GM10248 (cell line): ENCODE results near the gene PLXNA2.

Experiments used
- CTCF ChIA-PET: fragments of 300-600 bp; sonication (Branson Sonifier 250); formaldehyde crosslinking; extraction: SDS; loops from one replicate; lab custom pipeline; 2021; ENCODE audit warnings: antibody characterized with exemption; lab: Yijun Ruan, JAX
- POLR2A ChIA-PET: fragments of 350-650 bp; sonication (Branson Sonifier 250); formaldehyde crosslinking; extraction: SDS; loops from one replicate; lab custom pipeline; 2020; ENCODE audit warnings: antibody characterized with exemption; lab: Yijun Ruan, JAX
- DNase-seq: peaks from one replicate; pipeline ENCODE4 v3.0.0; 2012; ENCODE audit errors: extremely low spot score
- TF ChIP-seq, protein P1 (sequence below): IDR thresholded peaks from 2 replicates; pipeline ENCODE4 v1.5.1; 2012; ENCODE audit warnings: mild to moderate bottlenecking, low read depth; ENCODE audit errors: extremely low read depth, missing control alignments, control extremely low read depth

Gene PLXNA2

DNA sequence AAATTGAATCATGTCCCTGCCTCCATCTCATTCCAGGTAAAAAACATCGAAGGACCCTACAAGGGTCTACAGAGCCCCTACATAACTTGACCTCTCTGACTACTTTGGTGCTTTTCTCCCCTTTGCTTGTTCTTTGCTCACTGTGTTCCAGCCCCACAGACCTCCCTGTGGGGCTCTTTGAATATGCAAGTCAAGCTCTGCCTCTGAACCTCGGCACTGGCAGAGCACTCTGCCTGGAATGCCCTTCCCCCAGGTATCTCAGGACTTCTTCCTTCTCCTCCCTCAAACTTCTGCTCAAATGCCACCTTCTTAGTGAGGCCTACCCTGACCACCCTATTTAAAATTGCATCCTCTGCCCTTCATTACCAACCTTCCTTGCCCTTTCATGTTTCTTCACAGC is 245.5 kb downstream of the PLXNA2 start:
- ChIA-PET CTCF (interaction anchor here (1.0 to 7.7 kb wide), 18 partner anchors 9 to 247 kb away, joined by 3 to 117 read pairs (median 6); partner anchors contain the start of gene PLXNA2), POLR2A (no interaction called here)
- TF ChIP-seq, protein P1, sequence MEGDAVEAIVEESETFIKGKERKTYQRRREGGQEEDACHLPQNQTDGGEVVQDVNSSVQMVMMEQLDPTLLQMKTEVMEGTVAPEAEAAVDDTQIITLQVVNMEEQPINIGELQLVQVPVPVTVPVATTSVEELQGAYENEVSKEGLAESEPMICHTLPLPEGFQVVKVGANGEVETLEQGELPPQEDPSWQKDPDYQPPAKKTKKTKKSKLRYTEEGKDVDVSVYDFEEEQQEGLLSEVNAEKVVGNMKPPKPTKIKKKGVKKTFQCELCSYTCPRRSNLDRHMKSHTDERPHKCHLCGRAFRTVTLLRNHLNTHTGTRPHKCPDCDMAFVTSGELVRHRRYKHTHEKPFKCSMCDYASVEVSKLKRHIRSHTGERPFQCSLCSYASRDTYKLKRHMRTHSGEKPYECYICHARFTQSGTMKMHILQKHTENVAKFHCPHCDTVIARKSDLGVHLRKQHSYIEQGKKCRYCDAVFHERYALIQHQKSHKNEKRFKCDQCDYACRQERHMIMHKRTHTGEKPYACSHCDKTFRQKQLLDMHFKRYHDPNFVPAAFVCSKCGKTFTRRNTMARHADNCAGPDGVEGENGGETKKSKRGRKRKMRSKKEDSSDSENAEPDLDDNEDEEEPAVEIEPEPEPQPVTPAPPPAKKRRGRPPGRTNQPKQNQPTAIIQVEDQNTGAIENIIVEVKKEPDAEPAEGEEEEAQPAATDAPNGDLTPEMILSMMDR = no peak
- no peak for DNase-seq

DNA sequence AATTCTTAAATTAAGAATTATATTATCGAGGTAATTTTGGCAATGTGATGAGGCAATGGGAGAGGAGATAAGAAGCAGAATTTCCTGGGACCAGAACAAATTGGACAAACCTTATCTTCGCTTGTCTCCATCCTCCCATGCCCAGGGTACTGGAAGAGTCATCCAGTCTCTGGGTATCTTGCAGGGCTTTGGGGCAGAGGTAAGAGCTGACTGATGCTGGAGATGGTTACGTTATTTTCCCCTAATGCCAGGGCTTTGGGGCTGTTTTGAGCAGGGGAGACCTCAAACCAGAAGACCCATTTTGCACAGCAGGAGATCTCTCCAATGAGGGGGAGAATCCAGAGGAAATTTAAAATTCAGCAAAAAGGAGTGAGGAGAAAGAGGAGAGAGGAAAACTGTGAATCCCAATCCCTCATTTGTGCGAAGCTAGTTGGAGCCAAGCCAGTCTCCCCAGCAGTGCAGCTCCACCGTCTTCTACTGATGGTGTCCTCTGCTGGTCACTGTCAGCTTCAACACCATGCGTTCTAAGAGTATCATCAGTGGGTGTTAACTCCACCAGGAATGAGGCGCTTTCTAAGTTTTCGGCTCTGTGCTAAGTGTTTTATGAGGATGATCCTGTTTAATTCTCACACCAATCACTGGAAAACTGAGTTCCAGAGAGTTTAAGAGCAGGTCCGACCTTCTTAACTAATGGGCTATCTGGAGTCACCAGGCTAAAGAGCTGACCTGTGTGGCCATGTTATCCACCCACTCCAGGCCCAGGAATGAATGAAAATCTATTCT is 246.5 kb downstream of the PLXNA2 start:
- POLR2A ChIA-PET = no interaction called here

DNA sequence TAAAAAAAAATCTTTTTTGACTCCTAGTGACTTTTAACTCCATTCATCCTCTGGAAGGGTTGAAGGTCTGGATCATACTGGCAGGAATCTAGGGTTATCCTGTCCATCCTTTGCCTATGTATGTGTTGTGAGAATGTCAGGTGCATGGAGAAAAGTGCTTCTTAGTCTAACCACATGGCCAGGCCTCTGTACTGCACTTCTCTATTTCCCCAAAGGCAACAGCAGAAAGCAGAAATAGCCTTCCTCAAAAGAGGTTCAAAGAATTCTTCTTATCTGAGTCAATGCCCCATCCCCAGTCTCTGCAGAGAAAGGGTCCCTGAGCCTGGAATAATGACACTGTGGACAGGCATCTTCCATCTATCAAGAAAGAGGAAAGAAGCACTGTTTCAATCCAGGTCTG is 247.5 kb downstream of the PLXNA2 start:
- POLR2A ChIA-PET = no interaction called here
- TF ChIP-seq, protein P1 = no peak
- CTCF ChIA-PET = interaction anchor here (0.9 to 1.7 kb wide), 7 partner anchors 11 to 112 kb away, joined by 3 to 22 read pairs (median 4); no protein-coding TSS in a partner anchor
- DNase-seq = no peak

More for the DNA sequence above, 246.5 kb downstream of the PLXNA2 start:
- TF ChIP-seq, protein P1 = peak; percentile 89
- DNase-seq = peak; percentile 62
- CTCF ChIA-PET = interaction anchor here (0.6 to 7.7 kb wide), 28 partner anchors 10 to 248 kb away, joined by 3 to 117 read pairs (median 5); partner anchors contain the start of gene PLXNA2

DNA sequence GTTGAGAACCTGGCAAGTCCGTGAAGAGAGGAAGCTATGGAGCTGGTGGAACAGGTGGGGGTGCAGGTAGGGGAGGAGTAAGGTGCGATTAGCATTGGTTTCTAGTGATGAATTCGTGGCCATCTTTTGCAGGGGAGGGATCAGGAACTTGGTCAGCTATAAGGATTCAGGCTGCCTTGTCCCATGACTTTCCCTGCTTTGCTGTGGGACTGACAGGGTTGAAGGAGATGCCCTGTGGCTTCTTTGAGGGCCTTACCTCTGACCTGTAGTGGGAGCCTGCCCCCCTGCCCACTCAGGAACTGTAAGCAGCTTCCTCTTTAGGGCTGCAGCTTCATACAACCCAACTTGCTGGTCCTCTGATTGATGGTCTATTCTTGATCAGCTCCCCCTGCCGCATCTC is 248.6 kb downstream of the PLXNA2 start:
- CTCF ChIA-PET = interaction anchor here (0.7 to 1.9 kb wide), 10 partner anchors 10 to 123 kb away, joined by 3 to 22 read pairs (median 4); no protein-coding TSS in a partner anchor

DNA sequence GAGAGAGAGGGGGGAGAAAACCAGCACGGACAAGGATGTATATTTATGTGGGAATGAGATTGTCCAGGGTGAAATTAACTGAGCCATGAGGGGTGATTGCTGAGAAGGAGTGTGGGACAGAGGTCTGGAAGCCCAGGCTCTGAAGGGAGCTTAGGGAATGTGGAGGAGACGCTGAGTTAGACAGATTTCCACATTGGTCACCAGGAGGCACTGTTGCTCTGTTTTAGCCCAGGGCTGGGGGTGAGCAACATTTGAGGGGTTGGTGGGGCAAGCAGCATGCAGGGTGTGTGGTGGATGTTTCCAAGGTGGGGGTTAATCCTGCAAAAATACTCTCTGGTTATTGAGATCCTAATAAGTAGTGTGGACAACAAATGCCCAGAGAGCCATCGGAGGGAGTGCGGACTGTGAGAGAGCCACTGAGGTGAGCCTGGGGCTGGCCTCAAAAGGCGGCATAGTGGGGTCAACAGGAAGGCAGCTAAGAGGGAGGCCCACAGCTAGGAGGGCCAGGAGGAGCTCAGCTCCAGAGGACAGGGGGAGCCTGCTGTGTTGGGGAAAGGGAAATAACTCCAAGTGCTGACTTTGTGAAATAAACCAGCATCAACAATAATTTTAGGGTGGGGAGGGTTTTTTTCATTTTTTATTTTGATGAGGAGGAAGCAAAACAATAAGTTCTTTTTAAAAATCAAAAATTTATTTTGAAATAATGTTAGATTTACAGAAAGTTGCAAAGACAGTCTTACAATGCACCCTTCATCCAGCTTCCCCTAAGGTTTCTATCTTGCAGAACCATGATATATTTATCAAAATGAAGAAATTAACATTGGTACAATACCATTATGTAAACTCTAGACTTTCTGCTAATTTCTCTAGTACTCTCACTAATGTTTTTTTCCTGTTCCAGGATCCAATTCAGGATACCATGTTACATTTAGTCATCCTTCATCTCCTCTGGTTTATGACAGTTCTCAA is 250.4 kb downstream of the PLXNA2 start:
- ChIA-PET CTCF (interaction anchor here (1.0 to 2.0 kb wide), 10 partner anchors 10 to 251 kb away, joined by 3 to 14 read pairs (median 4); partner anchors contain the start of gene PLXNA2), POLR2A (no interaction called here)
- TF ChIP-seq, protein P1 = peak; percentile 35
- DNase-seq = no peak

More for the DNA sequence above, 248.6 kb downstream of the PLXNA2 start:
- DNase-seq = no peak
- TF ChIP-seq, protein P1 = no peak
- POLR2A ChIA-PET = no interaction called here

DNA sequence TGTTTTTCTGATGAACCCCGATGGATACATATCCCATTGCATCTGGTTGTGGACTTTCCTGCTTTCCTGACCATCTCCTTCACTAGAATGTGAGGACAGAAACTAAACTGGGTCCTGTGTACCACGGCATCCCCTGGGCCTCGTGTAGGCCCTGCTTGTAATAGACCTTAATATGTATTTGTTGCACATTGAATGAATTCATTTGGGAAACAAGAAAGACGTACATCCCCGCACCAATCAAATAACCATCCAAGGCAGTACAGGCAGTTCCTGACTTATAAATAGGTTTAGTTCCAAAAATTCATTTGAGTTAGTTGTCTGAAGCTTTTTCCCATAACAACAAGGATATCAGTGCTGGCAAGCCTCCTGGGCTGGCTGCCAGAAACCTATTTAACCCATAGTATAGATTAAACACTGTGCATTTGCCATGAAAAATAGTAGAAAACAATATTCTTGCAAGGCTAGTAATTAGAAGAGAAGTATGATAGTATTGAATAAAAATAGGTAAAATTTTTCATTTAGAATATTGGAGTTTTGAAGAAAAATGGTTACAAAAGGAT is 251.4 kb downstream of the PLXNA2 start:
- ChIA-PET CTCF (interaction anchor here (1.0 to 2.0 kb wide), 8 partner anchors 11 to 252 kb away, joined by 3 to 14 read pairs (median 4); partner anchors contain the start of gene PLXNA2), POLR2A (no interaction called here)
- TF ChIP-seq, protein P1 = no peak
- no peak for DNase-seq
